GM12875 (cell line): Measurements from ENCODE around the gene PRLH.

Experiments used
- H3K4me3 ChIP-seq: one replicate; pipeline ENCODE4 v1.5.1; 2011; ENCODE audit warnings: low read depth, low read length, control low read depth
- TF ChIP-seq, protein P1 (sequence below): IDR thresholded peaks from 2 replicates; pipeline ENCODE4 v1.5.1; 2011; ENCODE audit warnings: low read depth, mild to moderate bottlenecking, control low read depth, inconsistent platforms, low read length, moderate library complexity, borderline replicate concordance; ENCODE audit not compliant: insufficient read depth

The PRLH gene

DNA sequence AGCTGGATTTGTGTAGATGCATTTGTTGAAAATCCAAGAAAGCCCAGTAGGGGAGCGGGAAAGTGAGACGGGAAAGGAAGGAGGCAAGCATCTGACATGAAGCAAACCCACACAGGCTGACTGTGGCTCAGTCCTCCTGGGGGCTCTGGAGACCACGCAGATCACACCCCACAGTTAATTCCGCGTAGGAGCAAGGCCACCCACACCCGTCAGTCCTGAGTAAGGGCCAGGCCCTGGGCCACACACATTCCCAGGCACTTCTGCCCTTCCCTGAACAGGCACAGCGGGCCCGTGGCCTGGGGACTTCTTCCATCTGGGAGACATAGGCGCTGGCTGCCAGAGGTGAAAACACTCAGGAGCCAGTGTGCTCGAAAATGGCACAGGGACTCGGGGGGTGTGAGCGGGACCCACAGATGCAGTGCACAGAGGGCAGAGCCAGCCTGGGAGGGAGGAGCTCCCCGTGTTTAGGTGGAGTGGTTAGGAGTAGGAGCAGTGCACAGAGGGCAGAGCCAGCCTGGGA is 19.4 kb upstream of the PRLH start:
- TF ChIP-seq, protein P1, sequence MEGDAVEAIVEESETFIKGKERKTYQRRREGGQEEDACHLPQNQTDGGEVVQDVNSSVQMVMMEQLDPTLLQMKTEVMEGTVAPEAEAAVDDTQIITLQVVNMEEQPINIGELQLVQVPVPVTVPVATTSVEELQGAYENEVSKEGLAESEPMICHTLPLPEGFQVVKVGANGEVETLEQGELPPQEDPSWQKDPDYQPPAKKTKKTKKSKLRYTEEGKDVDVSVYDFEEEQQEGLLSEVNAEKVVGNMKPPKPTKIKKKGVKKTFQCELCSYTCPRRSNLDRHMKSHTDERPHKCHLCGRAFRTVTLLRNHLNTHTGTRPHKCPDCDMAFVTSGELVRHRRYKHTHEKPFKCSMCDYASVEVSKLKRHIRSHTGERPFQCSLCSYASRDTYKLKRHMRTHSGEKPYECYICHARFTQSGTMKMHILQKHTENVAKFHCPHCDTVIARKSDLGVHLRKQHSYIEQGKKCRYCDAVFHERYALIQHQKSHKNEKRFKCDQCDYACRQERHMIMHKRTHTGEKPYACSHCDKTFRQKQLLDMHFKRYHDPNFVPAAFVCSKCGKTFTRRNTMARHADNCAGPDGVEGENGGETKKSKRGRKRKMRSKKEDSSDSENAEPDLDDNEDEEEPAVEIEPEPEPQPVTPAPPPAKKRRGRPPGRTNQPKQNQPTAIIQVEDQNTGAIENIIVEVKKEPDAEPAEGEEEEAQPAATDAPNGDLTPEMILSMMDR = no peak
- no peak overlapping the region for H3K4me3 ChIP-seq

DNA sequence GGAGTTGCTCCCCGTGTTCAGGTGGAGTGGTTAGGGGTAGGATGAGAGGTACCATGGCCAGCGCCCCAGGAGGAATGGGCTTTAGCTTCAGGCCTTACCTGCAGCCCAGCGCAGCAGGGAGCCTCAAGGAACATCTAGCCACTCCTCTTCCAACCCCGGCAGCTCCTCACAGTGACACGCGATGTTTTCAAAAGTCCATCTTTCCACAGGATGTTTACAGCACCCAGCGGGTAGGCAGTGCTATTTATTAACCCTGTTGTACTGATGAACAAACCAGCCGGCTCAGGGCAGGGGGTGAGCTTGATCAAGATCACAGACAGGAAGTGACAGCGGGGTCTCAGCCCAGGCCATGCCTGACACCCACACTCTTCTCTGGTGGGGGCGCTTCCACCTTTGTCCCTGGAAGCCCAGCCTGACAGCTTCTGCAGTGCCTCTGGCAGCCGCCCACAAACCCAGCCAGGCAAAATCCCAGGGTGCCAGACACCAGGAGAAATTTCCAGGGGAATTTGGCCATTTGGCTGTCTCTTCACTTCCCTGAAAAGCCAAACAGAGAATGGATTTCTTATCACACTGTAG is 18.4 kb upstream of the PRLH start:
- H3K4me3 ChIP-seq = no peak overlapping the region
- TF ChIP-seq, protein P1 = no peak

DNA sequence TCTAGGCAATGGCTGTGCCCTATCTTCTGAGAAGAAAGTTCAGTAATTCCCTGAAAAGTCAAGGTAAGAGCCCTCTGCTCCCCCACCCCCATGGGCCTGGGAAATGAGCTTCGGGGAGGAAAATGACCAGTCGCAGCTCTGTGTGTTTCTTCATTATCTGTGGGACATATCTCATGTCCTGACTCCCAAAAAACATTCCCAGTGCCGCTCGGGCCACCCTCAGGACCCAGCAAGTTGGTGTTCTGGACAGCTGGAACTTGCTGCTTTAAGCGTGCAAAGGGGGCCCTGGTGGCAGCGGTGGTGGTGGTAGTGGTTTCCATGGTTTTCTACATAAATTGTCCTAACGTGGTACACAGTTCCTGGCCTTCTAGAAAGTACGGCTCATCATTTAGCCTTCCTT is 17.2 kb upstream of the PRLH start:
- H3K4me3 ChIP-seq = no peak overlapping the region
- TF ChIP-seq, protein P1 = no peak

DNA sequence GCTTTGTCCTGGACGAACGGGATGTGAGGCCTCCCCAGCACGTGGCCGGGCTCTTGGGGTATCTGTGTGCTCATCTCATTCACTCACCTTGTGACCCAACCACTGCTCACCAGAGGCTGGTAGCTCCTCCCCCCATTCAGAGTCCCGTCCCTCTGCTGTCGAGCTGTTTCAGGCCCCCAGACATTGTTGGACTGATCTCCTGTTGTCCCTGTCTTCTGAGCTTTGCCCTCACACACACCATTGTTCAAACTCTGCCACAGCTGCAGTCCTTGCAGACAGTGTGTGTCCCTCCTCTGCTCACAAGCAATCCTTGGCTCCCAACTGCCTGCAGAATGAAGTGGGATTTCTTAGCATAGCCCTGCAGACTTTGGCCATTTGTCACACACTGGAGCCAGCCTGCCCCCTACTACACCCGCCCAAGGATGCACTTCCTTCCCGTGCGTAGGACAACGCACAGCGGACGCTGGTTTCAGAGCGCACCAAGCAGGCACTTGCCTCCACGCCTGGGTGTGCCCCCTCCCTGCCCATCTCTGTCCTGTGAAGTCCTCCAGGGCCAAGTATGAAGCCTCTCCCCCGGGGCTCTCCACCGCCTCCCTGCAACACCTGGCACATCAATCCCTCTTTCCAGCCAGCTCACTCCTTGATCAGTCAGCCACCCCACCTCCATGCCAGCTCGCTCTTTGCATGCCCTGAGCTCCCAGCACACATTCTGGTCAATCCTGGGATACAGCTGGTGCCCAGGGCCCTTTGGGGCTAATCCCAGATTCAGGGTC is 16.5 kb upstream of the PRLH start:
- TF ChIP-seq, protein P1 = no peak
- no peak overlapping the region for H3K4me3 ChIP-seq

DNA sequence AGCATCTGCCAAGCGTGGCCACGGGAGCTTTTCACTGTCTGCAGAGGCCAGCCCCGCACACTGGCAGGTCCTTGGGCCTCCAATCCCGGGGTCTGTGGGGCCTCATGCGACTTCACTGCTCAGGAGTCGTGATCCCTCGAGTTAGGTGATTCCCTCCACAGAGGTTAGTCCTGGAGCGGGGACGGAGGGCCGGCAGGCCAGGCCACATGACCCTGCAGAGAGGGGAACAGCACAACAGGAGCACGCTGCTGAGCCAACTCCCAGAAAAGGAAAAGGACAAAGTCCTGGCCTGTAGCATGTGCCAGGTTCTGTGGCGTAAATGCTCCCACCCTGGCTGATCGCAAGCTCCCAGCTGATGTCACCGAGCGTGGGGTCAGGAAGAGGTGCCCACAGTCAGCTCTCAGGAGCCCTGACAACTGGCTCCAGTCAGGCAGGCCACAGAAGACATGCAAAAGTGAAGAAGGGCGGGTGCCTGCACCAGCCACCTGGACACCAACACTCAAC is 15.3 kb upstream of the PRLH start:
- TF ChIP-seq, protein P1 = no peak
- no peak overlapping the region for H3K4me3 ChIP-seq

DNA sequence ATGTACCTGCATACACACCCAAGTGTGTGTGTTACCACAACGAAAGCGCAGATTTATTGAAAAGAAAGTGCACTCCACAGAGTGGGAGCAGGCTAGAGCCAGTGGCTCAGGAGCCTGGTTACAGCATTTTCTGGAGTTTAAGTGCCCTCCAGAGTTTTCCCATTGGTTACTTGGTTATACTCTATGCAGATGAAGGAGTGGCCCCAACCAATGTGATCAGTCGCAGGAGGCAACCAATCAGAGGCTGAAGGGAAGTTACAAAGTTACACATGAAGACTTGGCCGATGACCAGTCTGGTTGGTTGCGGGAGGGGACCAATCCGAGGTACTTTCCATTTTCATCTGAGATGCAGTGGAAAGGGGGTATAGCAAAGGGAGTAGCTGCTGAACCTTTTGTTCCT is 13.5 kb upstream of the PRLH start:
- TF ChIP-seq, protein P1 = no peak
- H3K4me3 ChIP-seq = no peak overlapping the region
